Measurements from ENCODE around the gene GOLGA1. TPM values are rescaled to one million over a fixed set of nuclear protein-coding genes. Genes with fewer than 3 reads are reported as not detected.
A peak's percentile ranks its signal among the peaks of the same experiment; 100 is the strongest.

The GOLGA1 gene
- total RNA-seq, 4 donors from 2014 or later = 6.7 to 25.7 (median 15.4) TPM

GRCh38 chr9:124855944-124856765 is 84.7 kb downstream of the GOLGA1 start:
- intact Hi-C loops (cut with DNase I; ENCODE audit: low total_unique reads) = no loop called here
- no peaks in the 10 kb centered on the region for H3K36me3 ChIP-seq
- H3K4me1 ChIP-seq = no peaks in the 10 kb centered on the region
- no peaks in the 10 kb centered on the region for H3K27me3 ChIP-seq
- no peak for DNase-seq
- no peaks in the 10 kb centered on the region for H3K9me3 ChIP-seq
- no peak overlapping the region for H3K4me3 ChIP-seq
- TF ChIP-seq CTCF (IDR thresholded peaks at IDR 0.05) (peak in 1 of 4 experiments; percentile 30), POLR2A (IDR thresholded peaks at IDR 0.05) (no peak)
- H3K27ac ChIP-seq = no peak overlapping the region

GRCh38 chr9:124855566-124855943 is 85.3 kb downstream of the GOLGA1 start:
- DNase-seq = no peak
- Histone ChIP-seq H3K27ac (no peak overlapping the region), H3K4me3 (no peak overlapping the region), H3K9me3 (no peaks in the 10 kb centered on the region), H3K27me3 (no peaks in the 10 kb centered on the region), H3K4me1 (no peaks in the 10 kb centered on the region), H3K36me3 (no peaks in the 10 kb centered on the region)
- TF ChIP-seq CTCF (IDR thresholded peaks at IDR 0.05) = no peak
- TF ChIP-seq POLR2A (IDR thresholded peaks at IDR 0.05) = no peak
- intact Hi-C loops (cut with DNase I; ENCODE audit: low total_unique reads) = no loop called here

- no peak for DNase-seq
Measured at GRCh38 chr9:124854822-124855221, 86.1 kb downstream of the GOLGA1 start.

GRCh38 chr9:124854161-124854560 is 86.7 kb downstream of the GOLGA1 start:
- intact Hi-C loops (cut with DNase I; ENCODE audit: low total_unique reads) = no loop called here
- TF ChIP-seq CTCF (IDR thresholded peaks at IDR 0.05) (no peak), POLR2A (IDR thresholded peaks at IDR 0.05) (no peak)
- no peaks in the 10 kb centered on the region for H3K4me1 ChIP-seq
- DNase-seq = no peak
- no peaks in the 10 kb centered on the region for H3K9me3 ChIP-seq
- no peak overlapping the region for H3K4me3 ChIP-seq
- H3K36me3 ChIP-seq = no peaks in the 10 kb centered on the region
- H3K27me3 ChIP-seq = no peaks in the 10 kb centered on the region
- H3K27ac ChIP-seq = no peak overlapping the region

More at GRCh38 chr9:124854822-124855221, 86.1 kb downstream of the GOLGA1 start:
- H3K27me3 ChIP-seq = no peaks in the 10 kb centered on the region
- no peak overlapping the region for H3K27ac ChIP-seq
- H3K4me1 ChIP-seq = no peaks in the 10 kb centered on the region
- no peaks in the 10 kb centered on the region for H3K36me3 ChIP-seq
- intact Hi-C loops (cut with DNase I; ENCODE audit: low total_unique reads) = no loop called here
- no peaks in the 10 kb centered on the region for H3K9me3 ChIP-seq
- no peak overlapping the region for H3K4me3 ChIP-seq
- TF ChIP-seq POLR2A (IDR thresholded peaks at IDR 0.05) = no peak
- no peak for TF ChIP-seq CTCF (IDR thresholded peaks at IDR 0.05)

- no peaks in the 10 kb centered on the region for H3K9me3 ChIP-seq
- H3K4me1 ChIP-seq = no peaks in the 10 kb centered on the region
- no peaks in the 10 kb centered on the region for H3K36me3 ChIP-seq
- DNase-seq = no peak
- intact Hi-C loops (cut with DNase I; ENCODE audit: low total_unique reads) = loop anchor here (2.0 kb wide), 1 partner anchor 81 kb away; no protein-coding TSS in a partner anchor
- H3K27ac ChIP-seq = peak overlapping the region; percentile 64 to 65
- TF ChIP-seq CTCF (IDR thresholded peaks at IDR 0.05) = no peak
- no peak for TF ChIP-seq POLR2A (IDR thresholded peaks at IDR 0.05)
- no peaks in the 10 kb centered on the region for H3K27me3 ChIP-seq
- peak overlapping the region; percentile 25 to 33 for H3K4me3 ChIP-seq
Measured at GRCh38 chr9:124853605-124854143, 87.2 kb downstream of the GOLGA1 start.

Data from uterus (tissue), 4 donors.